WTC11 (cell line): ENCODE measurements around the gene SAYSD1. TPM values are rescaled to one million over a fixed set of nuclear protein-coding genes. Genes with fewer than 3 reads are reported as not detected.

Experiments used
- ATAC-seq: fragments of 200-7000 bp; cut with Tn5 transposase; 2 replicates; pipeline ENCODE4 v1.10.0; 2021; ENCODE audit warnings: mild to moderate bottlenecking, moderate library complexity
- CTCF ChIA-PET: fragments of 300-600 bp; sonication (Branson Sonifier 250); formaldehyde crosslinking; loops from one replicate; lab custom pipeline; 2021; ENCODE audit warnings: antibody characterized with exemption; lab: Charles Lee
- POLR2A ChIA-PET: fragments of 350-600 bp; sonication (Branson Sonifier 250); formaldehyde crosslinking; loops from one replicate; lab custom pipeline; 2021; ENCODE audit warnings: antibody characterized with exemption; lab: Charles Lee
- DNase-seq: peaks from one replicate; pipeline ENCODE4 v3.0.0; 2021; ENCODE audit warnings: low spot score
- H3K27ac Mint-ChIP-seq: 2 replicates; pipeline ENCODE4 v1.8.0; 2021; ENCODE audit warnings: mixed read lengths
- H3K27me3 Mint-ChIP-seq: 2 replicates; pipeline ENCODE4 v1.8.0; 2021; ENCODE audit warnings: low read depth, mild to moderate bottlenecking, moderate library complexity, mixed read lengths
- H3K36me3 Mint-ChIP-seq: 2 replicates; pipeline ENCODE4 v1.8.0; 2021; ENCODE audit warnings: mixed read lengths
- H3K4me1 Mint-ChIP-seq: 2 replicates; pipeline ENCODE4 v1.8.0; 2022; ENCODE audit warnings: mixed read lengths
- H3K4me3 Mint-ChIP-seq: 2 replicates; pipeline ENCODE4 v1.8.0; 2021; ENCODE audit warnings: mild to moderate bottlenecking, moderate library complexity, mixed read lengths
- H3K9me3 Mint-ChIP-seq: 2 replicates; pipeline ENCODE4 v1.8.0; 2021; ENCODE audit warnings: mixed read lengths
- AR ChIP-seq: fragments of 250-450 bp; sonication (Bioruptor Pico); IDR thresholded peaks from 2 replicates; pipeline ENCODE4 v1.9.0; 2021; ENCODE audit warnings: mild to moderate bottlenecking
- ESRRA ChIP-seq: sonication (generic); formaldehyde crosslinking; IDR thresholded peaks from 2 replicates; pipeline ENCODE4 v1.8.1; 2022; ENCODE audit warnings: mild to moderate bottlenecking, missing genetic modification reagents, borderline replicate concordance
- FOXJ3 ChIP-seq: sonication (generic); formaldehyde crosslinking; IDR thresholded peaks from 2 replicates; pipeline ENCODE4 v1.9.0; 2021; ENCODE audit warnings: missing genetic modification reagents, mild to moderate bottlenecking, borderline replicate concordance
- MYBL2 ChIP-seq: sonication (generic); formaldehyde crosslinking; IDR thresholded peaks from 2 replicates; pipeline ENCODE4 v1.8.1; 2023; ENCODE audit warnings: mild to moderate bottlenecking, moderate library complexity, missing genetic modification reagents
- NFYB ChIP-seq: sonication (generic); formaldehyde crosslinking; conservative IDR thresholded peaks from 2 replicates; pipeline ENCODE4 v1.8.0; 2022; ENCODE audit warnings: low read depth, missing genetic modification reagents
- NR1H2 ChIP-seq: sonication (generic); formaldehyde crosslinking; IDR thresholded peaks from 2 replicates; pipeline ENCODE4 v1.9.0; 2021; ENCODE audit warnings: mild to moderate bottlenecking, moderate library complexity, missing genetic modification reagents
- PRDM15 ChIP-seq: sonication (generic); formaldehyde crosslinking; IDR thresholded peaks from 2 replicates; pipeline ENCODE4 v1.8.0; 2022; ENCODE audit warnings: missing genetic modification reagents
- PREB ChIP-seq: sonication (generic); formaldehyde crosslinking; IDR thresholded peaks from 2 replicates; pipeline ENCODE4 v1.8.1; 2022; ENCODE audit warnings: mild to moderate bottlenecking, missing genetic modification reagents, moderate library complexity, borderline replicate concordance
- RELA ChIP-seq: sonication (generic); formaldehyde crosslinking; IDR thresholded peaks from 2 replicates; pipeline ENCODE4 v1.8.1; 2022; ENCODE audit warnings: missing genetic modification reagents, mild to moderate bottlenecking, borderline replicate concordance
- TEAD1 ChIP-seq: sonication (generic); formaldehyde crosslinking; IDR thresholded peaks from 2 replicates; pipeline ENCODE4 v1.8.0; 2022; ENCODE audit warnings: mild to moderate bottlenecking, missing genetic modification reagents
- ZBTB21 ChIP-seq: sonication (generic); formaldehyde crosslinking; IDR thresholded peaks from 2 replicates; pipeline ENCODE4 v1.8.1; 2023; ENCODE audit warnings: mild to moderate bottlenecking, missing genetic modification reagents, borderline replicate concordance
- ZBTB43 ChIP-seq: sonication (generic); formaldehyde crosslinking; IDR thresholded peaks from 2 replicates; pipeline ENCODE4 v1.8.1; 2023; ENCODE audit warnings: mild to moderate bottlenecking, missing genetic modification reagents
- ZMAT4 ChIP-seq: fragments of 250-450 bp; sonication (Bioruptor Pico); IDR thresholded peaks from 2 replicates; pipeline ENCODE4 v1.9.0; 2021; ENCODE audit warnings: mild to moderate bottlenecking
- ZNF121 ChIP-seq: sonication (generic); formaldehyde crosslinking; IDR thresholded peaks from 2 replicates; pipeline ENCODE4 v1.8.0; 2023; ENCODE audit warnings: missing genetic modification reagents
- ZNF232 ChIP-seq: sonication (generic); formaldehyde crosslinking; IDR thresholded peaks from 2 replicates; pipeline ENCODE4 v1.8.0; 2022; ENCODE audit warnings: mild to moderate bottlenecking, missing genetic modification reagents
- ZNF423 ChIP-seq: fragments of 250-450 bp; sonication (Bioruptor Pico); IDR thresholded peaks from 2 replicates; pipeline ENCODE4 v2.1.2; 2022; ENCODE audit warnings: mild to moderate bottlenecking, moderate library complexity
- ZNF512 ChIP-seq: sonication (generic); formaldehyde crosslinking; IDR thresholded peaks from 2 replicates; pipeline ENCODE4 v1.8.1; 2022; ENCODE audit warnings: missing genetic modification reagents, borderline replicate concordance
- ZNF671 ChIP-seq: fragments of 250-450 bp; sonication (Bioruptor Pico); IDR thresholded peaks from 2 replicates; pipeline ENCODE4 v1.8.0; 2021; ENCODE audit warnings: mild to moderate bottlenecking
- total RNA-seq: library from RNA; stranded (reverse); gene quantifications from 3 replicates; pipeline ENCODE4 v1.2.3, GENCODE V29; 2021

The SAYSD1 gene
- total RNA-seq, 1 experiment from 2014 or later, result 7.4 TPM

- ChIA-PET POLR2A (no interaction called here), CTCF (interaction anchor here (1.8 to 3.2 kb wide), 2 partner anchors 17 to 88 kb away, joined by 4 to 15 read pairs; no protein-coding TSS in a partner anchor)
- no peaks in the 10 kb centered on the region for H3K9me3 Mint-ChIP-seq
- no peak for DNase-seq
- TF ChIP-seq TEAD1 (CRISPR knock-in tag) (no peak), FOXJ3 (CRISPR knock-in tag) (no peak), PREB (CRISPR knock-in tag) (no peak), ZNF423 (CRISPR knock-in tag) (peak; percentile 83)
- H3K27me3 Mint-ChIP-seq, result no peaks in the 10 kb centered on the region; the same call in 1 of the 2 replicates
- no peak overlapping the region for H3K27ac Mint-ChIP-seq
- H3K4me3 Mint-ChIP-seq, result no peak overlapping the region
- H3K36me3 Mint-ChIP-seq, result no peaks in the 10 kb centered on the region
- H3K4me1 Mint-ChIP-seq, result peaks cover 32% of the 10 kb centered on the region
- no peak for ATAC-seq
Observed at GRCh38 chr6:39085129-39085797, 29.7 kb downstream of the SAYSD1 start.

- H3K36me3 Mint-ChIP-seq, result no peaks in the 10 kb centered on the region
- DNase-seq, result no peak
- TF ChIP-seq NR1H2 (CRISPR knock-in tag) (no peak), ZNF671 (CRISPR knock-in tag) (no peak), ZNF512 (CRISPR knock-in tag) (no peak), ZBTB21 (CRISPR knock-in tag) (no peak), MYBL2 (CRISPR knock-in tag) (no peak), ZBTB43 (CRISPR knock-in tag) (no peak), RELA (CRISPR knock-in tag) (no peak), ZNF232 (CRISPR knock-in tag) (no peak), ZNF121 (CRISPR knock-in tag) (no peak), AR (CRISPR knock-in tag) (no peak)
- TF ChIP-seq, all 79 proteins: peak for 0
- H3K4me1 Mint-ChIP-seq, result peaks cover 32% of the 10 kb centered on the region
- no peaks in the 10 kb centered on the region for H3K9me3 Mint-ChIP-seq
- no peak overlapping the region for H3K4me3 Mint-ChIP-seq
- POLR2A ChIA-PET, result no interaction called here
- H3K27ac Mint-ChIP-seq, result no peak overlapping the region
- H3K27me3 Mint-ChIP-seq, result no peaks in the 10 kb centered on the region; the same call in 1 of the 2 replicates
- ATAC-seq, result no peak
- CTCF ChIA-PET, result interaction anchor here (1.2 to 3.2 kb wide), 3 partner anchors 9 to 87 kb away, joined by 4 to 15 read pairs (median 4); no protein-coding TSS in a partner anchor
Observed at GRCh38 chr6:39084506-39084905, 30.5 kb downstream of the SAYSD1 start.

GRCh38 chr6:39083231-39083634 lies 31.8 kb downstream of the SAYSD1 start:
- Mint-ChIP-seq H3K4me3 (no peak overlapping the region), H3K27ac (no peak overlapping the region; the same call in 1 of the 2 replicates), H3K4me1 (peaks cover 19% of the 10 kb centered on the region), H3K27me3 (no peaks in the 10 kb centered on the region; the same call in 1 of the 2 replicates), H3K9me3 (no peaks in the 10 kb centered on the region), H3K36me3 (no peaks in the 10 kb centered on the region)
- ATAC-seq (no peak), DNase-seq (no peak)
- TF ChIP-seq ZMAT4 (CRISPR knock-in tag), result no peak
- TF ChIP-seq FOXJ3 (CRISPR knock-in tag), result no peak
- no peak for TF ChIP-seq PRDM15 (CRISPR knock-in tag)
- no peak for TF ChIP-seq NFYB
- no peak for TF ChIP-seq ESRRA
- ChIA-PET POLR2A (no interaction called here), CTCF (interaction anchor here (1.2 to 3.2 kb wide), 3 partner anchors 10 to 86 kb away, joined by 4 to 15 read pairs (median 4); no protein-coding TSS in a partner anchor)
